NCI-H82 treated with DMSO at 0.1 percent for 48 hours (cell line): ENCODE results near the gene MRPL14.
"Not testable (repeated sequence)": the region's sequence is repeated elsewhere in the genome, so short reads cannot be mapped to it uniquely, and the experiment has no call there.

Experiments
- DNase-seq: peaks from one replicate; lab custom pipeline; 2025; ENCODE audit not compliant: unreplicated experiment; lab: John Stamatoyannopoulos, UW

MRPL14 gene

DNA sequence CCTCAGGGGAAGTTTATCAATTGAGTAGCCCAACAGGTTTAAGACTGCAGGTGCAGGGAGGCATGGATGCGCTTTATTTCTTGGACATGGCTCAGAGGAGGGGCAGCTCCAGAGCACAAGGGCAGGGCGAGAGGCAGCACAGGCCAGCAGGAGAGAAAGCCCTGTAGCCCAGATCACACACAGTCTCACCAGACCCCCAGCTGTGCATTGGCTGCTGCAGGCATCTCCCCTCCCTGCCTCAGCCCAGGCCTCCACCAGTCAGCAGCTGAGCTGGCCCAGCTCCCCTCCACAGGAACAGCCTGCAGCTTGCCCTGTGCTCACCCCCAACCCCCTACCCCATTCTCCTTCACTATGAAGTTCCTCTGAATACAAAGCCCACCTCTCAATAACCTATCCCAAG is 24.7 kb downstream of the MRPL14 start:
- no peak for DNase-seq

DNA sequence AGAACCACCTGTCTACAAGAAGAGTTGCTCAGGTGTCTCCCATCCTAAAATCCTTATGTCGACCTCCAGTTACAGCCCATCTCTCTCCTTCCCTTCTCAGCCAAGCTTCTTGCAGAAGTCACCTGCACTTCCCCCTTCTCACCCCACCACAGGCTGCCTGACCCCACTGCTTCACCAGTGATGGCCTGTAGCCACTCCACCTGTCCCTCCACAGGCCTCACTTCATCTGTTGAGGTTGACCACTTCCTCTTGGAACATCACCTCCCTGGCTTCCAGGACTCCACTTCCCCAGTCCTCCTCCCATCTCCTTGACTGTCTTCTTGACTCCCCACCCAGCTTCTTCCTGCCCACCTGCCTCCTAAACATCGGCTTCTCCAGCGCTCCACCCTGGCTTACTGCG is 25.4 kb downstream of the MRPL14 start:
- no peak for DNase-seq

DNA sequence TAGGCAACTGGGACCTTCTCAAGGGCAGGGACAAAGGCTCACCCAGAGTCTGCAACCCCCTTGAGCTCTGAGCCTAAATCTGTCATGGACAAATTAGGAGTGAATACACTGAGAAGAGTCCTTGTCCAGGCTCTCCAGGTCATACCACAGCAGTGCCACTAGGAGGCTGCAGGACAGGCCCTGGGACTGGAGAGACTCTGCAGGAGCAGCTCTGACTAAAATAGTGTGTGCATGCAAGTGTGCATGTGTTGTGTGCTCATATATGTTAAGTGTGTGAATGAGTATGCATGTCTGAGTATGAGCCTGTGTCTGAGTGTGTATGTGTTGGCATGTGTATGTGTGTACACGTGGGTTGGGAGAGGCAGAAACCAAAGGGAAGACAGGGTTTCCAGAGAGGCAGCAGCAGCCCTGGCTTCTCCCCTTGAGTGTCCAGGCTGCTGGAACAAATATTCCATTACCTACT is 27.1 kb downstream of the MRPL14 start:
- DNase-seq: no peak

DNA sequence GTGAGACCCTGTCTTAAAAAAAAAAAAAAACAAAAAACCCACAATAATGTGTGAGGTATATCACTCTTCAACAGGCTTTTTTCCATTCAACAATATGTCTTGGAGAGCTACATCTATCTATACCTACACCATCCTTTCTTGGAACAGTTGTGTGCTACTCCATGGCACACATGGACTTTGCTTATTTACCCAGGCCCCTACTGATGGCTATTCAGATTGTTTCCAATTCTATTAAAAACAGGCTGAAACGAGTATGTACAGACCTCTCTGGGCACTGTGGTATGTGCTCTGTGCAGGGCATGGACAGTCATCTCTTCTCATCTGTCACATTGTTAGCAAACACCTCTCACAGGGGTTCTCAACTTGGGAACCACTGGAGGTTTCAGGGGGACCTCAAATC is 28.1 kb downstream of the MRPL14 start:
- no peak for DNase-seq

DNA sequence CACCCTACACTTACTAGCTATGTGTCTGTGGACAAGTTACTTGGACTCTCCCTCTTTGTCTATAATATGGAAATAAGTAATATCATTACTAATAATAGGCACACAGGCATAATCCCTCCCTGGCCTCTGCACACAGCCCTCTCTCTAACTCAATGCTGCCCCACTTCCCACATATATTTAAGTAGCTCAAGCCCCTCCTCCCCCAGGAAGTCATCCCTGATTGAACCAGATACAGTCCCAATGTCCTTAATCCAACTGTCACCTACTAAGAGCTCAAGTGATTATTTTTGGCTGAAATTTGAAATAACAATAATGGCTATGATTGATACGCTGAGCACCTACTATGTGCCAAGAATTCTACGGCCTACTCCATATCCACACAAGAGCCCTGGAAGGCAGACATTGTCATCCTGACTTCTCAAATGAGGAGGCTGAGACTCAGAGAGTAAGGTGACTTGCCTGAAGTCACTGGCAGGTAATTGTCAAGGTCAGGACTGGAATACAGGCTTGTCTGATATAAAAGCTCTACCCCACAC is 29.4 kb downstream of the MRPL14 start:
- DNase-seq: no peak

DNA sequence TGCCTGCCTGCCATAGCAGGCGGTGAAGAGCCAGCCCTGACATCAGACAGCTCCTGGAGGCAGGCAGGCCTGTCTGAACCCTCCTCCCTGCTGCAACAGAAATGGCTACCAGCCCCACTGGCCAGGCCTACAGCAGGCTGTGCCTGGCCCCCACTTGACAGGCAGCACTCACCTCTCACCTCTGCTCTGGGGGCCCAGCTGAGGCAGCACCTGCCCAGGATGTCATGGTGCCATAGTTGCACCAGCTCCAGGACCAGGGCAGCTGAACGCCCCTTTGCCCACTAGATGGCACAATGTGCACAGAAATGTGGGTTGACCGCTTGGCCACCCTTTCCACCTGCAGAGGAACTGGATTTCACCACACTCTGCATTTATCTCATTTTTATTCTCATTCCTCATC is 30.6 kb downstream of the MRPL14 start:
- DNase-seq: no peak

DNA sequence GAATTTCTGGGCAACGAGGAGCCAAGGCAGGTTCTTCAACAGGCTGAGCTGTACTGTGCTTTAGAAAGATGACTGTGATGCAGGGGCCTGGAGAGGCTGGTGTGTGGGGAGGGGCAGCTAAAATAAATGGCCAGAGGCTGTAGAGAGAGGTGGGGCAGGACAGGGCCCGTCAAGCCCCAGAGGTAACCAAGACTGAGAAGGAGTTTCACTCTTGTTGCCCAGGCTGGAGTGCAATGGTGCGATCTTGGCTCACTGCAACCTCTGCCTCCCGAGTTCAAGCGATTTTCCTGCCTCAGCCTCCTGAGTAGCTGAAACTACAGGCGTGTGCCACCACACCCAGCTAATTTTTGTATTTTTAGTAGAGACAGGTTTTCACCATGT is 32.0 kb downstream of the MRPL14 start:
- not testable (repeated sequence) for DNase-seq

DNA sequence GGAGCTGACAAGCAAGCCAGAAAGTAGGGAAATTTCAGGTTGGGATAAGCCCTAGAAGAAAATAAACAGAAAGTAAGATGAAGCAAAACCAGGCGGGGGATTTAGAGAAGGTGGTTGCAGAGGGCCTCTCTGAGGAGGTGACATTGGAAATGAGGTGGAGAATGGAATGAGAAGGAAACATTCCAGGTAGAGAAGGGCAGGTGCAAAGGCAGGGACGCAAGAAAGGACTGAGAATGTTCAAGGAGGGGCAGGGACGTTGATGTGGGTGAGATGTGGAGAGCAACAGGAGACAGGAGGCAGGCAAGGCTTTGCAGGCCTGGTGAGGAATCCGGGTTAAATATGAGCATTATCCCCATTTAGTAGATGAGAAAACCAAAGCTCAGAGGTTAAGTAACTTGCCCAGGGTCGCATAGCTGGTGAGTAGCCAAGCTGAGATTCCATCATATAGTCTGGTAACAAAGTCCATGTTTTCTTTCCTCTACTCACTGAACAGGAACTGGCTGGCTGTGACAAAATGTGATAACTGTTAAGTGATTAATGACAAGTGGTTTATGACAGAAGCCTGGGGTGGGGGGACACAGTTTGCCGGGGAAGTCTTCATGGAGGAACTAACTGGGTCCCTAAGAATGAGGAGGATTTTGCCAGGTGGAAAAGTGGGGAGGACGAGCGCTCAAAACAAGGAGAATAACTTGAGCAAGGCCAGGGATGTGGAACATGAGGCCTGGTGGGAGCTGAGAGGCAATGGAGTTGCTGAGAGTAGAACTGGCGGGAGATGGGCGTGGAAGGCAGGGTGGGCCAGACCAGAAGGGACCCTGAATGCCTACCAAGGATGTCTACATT is 32.6 kb downstream of the MRPL14 start:
- DNase-seq: no peak

DNA sequence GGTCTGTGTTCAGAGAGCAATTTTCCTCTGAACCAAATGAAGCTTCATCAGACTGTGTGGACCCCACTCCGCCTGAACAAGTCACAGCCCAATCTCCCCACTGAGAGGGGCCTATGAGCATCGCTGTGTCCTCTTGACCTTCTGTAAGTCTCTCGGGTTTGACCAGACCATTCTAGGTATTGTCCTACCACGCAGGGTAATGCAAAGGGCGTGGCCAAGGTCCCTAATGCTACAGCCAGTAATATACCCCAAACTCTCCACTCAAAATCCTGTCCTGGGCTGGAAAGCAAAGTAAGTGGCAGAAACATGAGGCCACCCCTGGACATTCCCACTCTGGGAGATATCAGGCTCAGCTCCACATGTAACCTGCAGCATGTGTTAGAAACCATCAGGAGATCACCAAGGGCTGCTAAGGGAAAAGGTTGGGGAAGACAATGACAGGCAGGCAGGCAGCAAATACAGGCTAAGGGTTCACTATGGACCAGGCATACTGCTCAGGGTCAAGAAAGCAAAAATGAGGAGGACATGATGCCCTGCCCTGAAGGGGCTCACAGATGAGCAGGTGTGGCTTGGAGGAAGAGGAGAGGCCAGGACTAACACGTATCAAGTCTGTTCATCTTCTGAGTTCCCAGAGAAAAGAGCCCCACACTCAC is 33.4 kb downstream of the MRPL14 start:
- DNase-seq: no peak

DNA sequence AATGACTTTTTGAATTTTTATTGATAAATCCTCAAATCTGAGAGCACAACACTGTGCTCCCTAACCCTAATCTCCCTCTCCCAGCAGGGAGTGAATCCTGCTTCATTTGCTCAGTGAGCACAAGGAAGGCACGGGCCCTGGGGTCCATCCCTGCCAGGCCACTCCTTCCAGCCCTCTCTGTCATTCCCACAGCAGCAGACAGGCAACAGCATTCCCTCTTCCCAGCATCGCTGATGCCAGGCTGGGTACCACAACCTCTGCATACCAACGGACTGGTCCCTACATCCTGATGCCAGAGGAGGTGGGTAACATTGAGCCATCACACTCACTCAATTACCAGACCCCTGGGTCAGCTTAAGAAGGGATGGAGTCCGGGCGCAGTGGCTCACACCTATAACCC is 34.2 kb downstream of the MRPL14 start:
- no peak for DNase-seq

DNA sequence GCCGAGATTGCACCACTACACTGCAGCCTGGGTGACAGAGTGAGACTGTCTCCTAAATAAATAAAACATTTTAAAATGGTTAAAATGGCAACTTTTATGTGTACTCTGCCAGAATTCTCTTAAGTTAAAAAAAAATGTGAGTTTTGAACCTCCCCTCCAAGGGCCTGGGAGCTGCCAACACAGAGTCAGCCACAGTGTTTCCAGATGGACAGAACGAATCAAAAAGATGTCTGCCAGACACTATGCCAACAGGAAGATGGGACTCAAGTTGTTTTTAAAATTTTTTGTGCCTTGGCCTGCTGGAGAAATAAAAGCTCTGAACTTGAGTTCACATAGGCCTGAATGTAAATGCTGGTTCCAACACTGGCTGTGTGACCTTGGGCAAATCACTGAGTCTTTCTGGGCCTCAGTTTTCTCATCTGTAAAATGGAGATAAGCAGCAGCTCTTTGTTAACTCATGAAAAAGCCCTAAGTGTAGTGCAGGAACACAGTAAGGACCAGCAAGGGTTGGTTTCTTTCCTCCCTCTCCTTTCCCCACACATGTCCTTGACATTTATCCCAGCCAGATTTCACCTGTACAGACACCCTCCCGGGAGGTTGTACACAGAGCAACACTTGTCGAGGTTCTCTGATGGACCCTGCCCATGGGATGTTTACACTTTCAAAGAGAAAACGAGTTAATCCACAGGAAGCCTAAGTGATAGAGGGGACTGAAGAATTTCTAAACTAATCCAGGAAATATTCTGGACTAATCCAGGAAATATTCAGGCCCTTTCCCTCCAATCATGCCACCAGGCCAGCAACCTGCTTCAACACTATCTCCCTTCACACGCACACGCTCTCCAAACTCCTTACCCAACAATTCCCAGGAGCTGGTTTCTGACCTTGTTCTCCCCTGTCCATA is 35.0 kb downstream of the MRPL14 start:
- no peak for DNase-seq

DNA sequence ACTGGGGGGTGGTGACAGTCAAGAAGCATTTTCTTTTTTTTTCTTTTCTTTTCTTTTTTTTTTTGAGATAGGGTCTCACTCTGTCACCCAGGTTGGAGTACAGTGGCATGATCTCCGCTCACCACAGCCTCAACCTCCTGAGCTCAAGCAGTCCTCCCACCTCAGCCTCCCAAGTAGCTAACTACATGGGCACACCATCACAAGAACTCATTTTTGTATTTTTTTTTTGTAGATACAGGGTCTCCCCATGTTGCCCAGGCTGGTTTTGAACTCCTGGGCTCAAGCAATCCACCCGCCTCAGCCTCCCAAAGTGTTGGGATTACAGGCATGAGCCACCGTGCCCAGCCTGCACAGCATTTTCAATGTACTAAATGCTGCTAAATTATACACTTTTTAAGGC is 35.9 kb downstream of the MRPL14 start:
- not testable (repeated sequence) for DNase-seq

DNA sequence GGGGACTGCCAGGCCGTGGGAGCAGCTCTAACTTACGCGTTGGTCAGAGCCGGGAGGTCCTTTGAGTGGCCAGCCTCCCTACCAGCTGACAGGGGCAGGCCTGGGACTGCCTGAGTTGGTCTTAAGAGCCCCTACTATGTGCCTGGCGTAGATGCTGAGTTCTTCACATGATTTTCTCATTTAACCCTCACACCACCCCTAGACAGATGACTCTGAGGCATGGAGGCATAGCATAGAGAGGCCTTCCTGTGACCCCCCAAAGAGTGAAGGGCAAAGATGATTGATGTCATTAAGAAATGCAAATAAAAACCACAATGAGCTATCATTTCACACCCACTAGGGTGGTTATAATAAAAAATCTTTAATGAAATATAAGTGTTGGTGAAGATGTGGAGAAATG is 36.8 kb downstream of the MRPL14 start:
- no peak for DNase-seq

DNA sequence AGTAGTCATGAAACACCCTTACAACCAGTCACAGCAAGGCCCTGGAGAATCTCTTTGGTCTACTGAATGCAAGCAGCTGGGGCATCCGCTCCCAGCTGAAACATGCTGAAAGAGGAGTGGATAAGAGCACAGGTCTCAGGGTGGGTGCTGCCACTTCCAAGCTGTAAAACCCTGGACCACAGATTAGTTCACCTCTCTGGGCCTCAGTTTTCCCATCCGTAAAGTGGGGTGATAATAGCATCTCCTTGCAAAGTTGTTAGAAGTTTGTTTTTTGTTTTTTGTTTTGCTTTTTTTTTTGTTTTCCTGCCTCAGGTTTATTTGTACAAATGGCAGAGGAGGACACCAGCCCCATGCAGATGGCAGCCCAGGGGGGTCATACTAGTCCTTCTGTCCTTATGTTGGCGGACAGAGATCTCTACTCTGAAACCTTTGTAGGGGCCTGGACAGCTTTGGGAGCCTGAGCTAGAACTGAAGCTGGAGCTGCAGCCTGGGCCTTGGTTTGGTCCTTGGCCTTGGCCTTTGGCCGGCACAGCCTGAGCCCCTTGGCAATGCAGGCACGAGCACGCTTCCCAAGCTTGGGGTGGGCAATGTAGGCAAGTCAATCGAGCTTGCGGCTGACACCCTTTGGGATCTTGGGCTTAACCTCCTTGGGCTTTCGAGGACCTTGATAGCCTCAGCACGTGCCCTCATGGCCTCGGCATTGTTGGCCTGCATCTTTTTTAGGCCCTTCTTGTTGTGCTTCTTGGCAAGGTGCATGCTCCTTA is 38.2 kb downstream of the MRPL14 start:
- no peak for DNase-seq

DNA sequence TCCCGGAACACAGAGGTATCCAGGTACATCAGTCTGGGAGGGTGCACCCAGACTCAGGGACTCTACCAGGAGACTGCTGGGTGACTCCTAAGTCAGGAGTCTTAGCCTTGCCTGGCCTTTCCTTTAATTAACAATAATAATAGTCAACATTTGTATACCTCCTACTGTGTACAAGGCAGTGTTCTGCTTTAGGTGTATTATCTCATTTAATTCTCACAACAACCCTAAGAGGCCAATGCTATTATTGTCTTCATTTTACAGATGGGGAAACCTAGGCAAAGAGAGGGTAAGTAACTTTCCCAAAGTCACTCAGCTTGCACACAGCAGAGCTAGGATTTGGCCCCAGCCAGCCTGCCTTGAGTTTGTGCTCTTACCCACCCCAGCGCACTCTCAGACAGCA is 39.6 kb downstream of the MRPL14 start:
- DNase-seq: no peak

DNA sequence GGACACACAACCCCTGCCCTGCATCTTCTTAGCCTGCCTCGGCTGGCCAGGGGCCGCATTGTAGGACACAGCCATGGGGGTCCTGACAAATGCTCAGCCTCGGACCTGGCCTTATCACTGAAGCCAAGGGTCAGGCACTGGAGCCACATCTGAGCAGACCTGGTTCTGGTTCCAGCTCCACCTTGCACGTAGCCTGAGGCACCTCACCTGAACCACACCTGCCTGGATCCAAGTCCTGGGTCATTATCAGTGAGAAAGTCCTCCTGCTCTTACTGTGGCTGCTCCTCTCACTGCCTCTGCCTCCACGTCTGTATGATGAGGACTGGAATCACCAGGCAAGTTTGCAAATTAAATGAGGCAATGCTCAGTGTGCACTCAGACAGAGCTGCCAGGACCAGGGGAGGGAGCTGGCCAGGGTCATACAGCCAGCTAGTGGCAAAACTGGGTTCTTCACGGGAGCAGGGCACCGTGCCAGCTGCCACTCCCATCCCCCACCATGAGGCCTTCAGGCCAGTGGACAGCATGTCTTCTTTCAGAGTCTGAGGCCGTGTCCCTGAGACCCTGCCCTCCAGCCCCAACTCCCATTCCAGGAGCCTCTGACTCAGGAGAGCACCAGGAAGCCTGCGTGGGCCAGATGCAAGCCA is 40.2 kb downstream of the MRPL14 start:
- DNase-seq: no peak

DNA sequence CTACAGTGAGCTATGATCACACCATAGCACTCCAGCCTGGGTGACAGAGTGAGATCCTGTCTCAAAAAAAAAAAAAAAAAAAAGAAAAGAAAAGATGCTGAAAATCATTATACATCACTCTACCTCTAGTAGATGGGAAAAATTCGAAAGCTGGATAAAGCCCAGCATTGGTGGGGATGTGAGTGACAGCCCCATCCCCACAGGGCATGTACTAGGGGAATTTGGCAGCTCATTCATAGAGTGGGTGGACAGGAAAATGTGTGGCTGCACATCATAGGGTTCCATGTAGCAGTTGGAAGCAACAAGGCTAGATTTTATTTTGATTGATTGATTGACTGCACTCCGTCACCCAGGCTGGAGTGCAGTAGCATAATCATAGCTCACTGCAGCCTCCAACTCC is 42.0 kb downstream of the MRPL14 start:
- DNase-seq: no peak

DNA sequence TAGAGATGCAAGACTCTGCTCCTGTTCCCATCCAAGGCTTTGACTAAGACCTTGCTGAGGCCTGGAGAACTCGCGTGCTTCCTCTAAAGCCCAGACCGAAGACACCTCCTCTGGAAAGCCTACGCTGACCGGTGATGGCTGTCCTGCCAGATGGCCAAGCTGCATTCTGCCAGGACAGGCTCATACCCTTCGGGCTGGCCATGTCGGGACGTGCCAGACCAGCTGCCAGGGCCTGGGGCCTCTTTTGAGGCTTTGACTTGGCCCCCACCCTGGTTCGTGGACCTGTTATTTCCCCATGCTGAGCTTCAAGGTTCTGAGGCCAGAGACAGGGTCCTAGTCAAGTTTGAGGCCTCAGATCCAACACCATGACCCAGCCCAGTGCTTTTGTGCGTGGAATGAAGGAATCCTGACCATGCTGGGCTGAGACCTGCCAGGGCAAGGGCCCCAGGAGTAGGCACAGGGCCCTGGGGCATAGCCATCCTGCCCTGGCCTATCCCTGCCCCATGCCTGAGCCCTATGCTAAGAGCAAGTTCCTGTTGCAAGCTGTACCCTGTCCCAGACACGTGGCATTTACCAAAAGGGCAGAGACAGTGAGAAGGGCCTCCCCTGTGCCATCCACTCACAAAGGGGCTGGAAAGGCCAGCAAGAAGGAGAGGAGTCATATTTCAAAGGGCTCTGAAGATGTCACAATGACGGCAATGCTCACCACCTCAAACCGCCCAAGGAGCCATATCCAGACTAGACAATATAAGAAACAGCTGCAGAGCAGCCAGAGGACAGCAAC is 42.8 kb downstream of the MRPL14 start:
- DNase-seq: no peak

DNA sequence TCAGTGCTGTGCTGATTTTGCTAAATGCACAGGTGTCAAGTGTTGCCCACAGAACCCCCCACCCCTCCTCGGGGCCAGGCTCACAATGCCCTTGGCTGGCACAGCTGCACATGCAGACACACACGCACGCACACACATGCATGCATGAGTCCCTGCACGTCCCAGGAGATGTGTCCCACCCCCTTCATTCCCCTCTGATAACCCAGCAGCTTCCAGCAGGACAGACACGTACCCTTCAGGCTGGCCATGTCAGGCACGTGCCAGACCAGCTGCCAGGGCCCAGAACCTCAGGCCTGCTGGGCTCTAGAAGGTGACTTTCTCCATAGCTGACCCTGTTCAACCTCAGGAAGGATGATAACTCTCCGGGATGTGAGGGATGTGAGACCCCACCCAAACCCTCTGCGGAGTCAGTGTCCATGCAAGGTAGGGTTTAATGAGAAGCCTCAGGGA is 44.4 kb downstream of the MRPL14 start:
- no peak for DNase-seq
